HepG2 (cell line): ENCODE measurements around the gene ANXA9. TPM values are rescaled to one million over a fixed set of nuclear protein-coding genes. Genes with fewer than 3 reads are reported as not detected.

Source experiments
- GLI4 ChIP-seq: sonication (generic); formaldehyde crosslinking; IDR thresholded peaks from 2 replicates; pipeline ENCODE4 v1.5.1; 2020; ENCODE audit warnings: missing genetic modification reagents, mild to moderate bottlenecking, moderate library complexity, borderline replicate concordance
- NFIC ChIP-seq: IDR thresholded peaks from 2 replicates; pipeline ENCODE4 v1.6.1; 2012; ENCODE audit warnings: mild to moderate bottlenecking, low read length, inconsistent platforms
- THAP11 ChIP-seq: IDR thresholded peaks from 2 replicates; pipeline ENCODE4 v1.6.1; 2016; ENCODE audit warnings: missing biosample characterization, missing genetic modification reagents
- polyA plus RNA-seq, 8 experiments: library from polyadenylated mRNA; depleted of rRNA in 3 of 8; stranded (reverse) in 7 of 8; unstranded in 1 of 8; fragments of >200 nt; fragmentation: Illumina TruSeq in 4 of 8; extraction: Trizol in 4 of 8; gene quantifications; 2 replicates each; pipeline versions ENCODE4 v1.2.1 to v1.2.3, GENCODE V29; 2011 to 2016; ENCODE audit warnings: low read depth in 4 of 8, missing spikeins in 1 of 8, mixed read lengths in 1 of 8; ENCODE audit not compliant: insufficient read depth in 1 of 8
- total RNA-seq, 5 experiments: library from RNA; depleted of rRNA; stranded (reverse); fragments of >200 nt; fragmentation: Illumina TruSeq; extraction: Trizol; gene quantifications; 2 replicates each; pipeline ENCODE4 v1.2.3, GENCODE V29; 2016; ENCODE audit warnings: low read depth in 1 of 5
- TF ChIP-seq, protein P1 (sequence below): sonication (generic); formaldehyde crosslinking; IDR thresholded peaks from 2 replicates; pipeline ENCODE4 v1.4.0; 2020; ENCODE audit warnings: missing genetic modification reagents
- TF ChIP-seq, protein P2 (sequence below): sonication (generic); formaldehyde crosslinking; IDR thresholded peaks from 2 replicates; pipeline ENCODE4 v1.5.0; 2020; ENCODE audit warnings: mild to moderate bottlenecking, missing genetic modification reagents, borderline replicate concordance
- TF ChIP-seq, protein P3 (sequence below): sonication (generic); formaldehyde crosslinking; IDR thresholded peaks from 2 replicates; pipeline ENCODE4 v1.4.0; 2020; ENCODE audit warnings: missing genetic modification reagents
- TF ChIP-seq, protein P4 (sequence below): sonication (generic); formaldehyde crosslinking; IDR thresholded peaks from 2 replicates; pipeline ENCODE4 v1.8.1; 2022; ENCODE audit warnings: low read depth, mild to moderate bottlenecking, missing genetic modification reagents
- TF ChIP-seq, protein P5 (sequence below): sonication (generic); formaldehyde crosslinking; IDR thresholded peaks from 2 replicates; pipeline ENCODE4; 2020; ENCODE audit warnings: missing genetic modification reagents, mild to moderate bottlenecking, borderline replicate concordance
- TF ChIP-seq, protein P6 (sequence below): sonication (generic); formaldehyde crosslinking; IDR thresholded peaks from 2 replicates; pipeline ENCODE4 v1.5.0; 2020; ENCODE audit warnings: missing genetic modification reagents

The ANXA9 gene
- total and polyA plus RNA-seq, 2 of the 13 experiments (the other 11 are each of a cell fraction or from before 2014, with no cell fraction given) = 13.3 to 23.9 TPM

DNA sequence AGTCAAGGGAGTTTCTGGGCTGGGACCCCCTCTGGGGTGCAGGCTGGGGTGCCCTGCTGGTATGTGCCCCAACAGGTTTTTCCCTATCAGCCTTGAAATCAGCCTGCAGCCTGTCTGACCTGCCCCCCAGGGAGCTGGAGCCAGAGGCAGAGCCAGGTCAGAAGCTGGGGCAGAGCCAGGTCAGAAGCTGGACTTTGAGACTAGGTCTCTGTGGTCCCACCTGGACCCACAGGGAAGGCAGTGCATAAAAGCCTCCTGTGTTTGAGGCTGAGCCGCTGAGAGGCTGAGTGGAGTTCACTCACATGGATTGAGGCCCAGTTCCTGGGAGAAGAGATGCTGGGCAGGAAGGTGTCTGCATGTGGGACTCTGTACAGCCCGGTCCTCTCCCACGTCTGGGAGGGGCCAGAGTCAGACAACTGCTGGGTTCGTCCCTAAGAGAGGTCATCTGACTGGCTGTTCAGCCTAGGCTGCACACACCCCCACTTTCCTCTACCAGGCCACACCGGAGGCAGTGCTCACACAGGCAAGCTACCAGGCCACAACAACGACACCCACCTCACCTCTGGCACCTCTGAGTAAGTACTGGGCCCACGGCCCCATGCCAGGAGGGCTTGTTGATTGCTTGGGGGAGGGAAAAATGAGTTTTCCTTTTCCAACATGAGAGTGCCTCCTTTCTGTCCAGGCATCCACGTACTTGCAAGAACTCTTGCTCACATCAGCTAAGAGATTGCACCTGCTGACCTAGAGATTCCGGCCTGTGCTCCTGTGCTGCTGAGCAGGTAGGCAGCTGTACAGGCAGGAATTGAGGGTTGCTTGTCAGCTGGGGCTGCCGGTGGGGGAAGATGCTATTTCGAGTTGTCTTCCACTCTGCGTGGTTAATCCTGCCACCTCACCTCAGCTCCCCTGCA, at the start of gene ANXA9 (continued):
- TF ChIP-seq, protein P1, sequence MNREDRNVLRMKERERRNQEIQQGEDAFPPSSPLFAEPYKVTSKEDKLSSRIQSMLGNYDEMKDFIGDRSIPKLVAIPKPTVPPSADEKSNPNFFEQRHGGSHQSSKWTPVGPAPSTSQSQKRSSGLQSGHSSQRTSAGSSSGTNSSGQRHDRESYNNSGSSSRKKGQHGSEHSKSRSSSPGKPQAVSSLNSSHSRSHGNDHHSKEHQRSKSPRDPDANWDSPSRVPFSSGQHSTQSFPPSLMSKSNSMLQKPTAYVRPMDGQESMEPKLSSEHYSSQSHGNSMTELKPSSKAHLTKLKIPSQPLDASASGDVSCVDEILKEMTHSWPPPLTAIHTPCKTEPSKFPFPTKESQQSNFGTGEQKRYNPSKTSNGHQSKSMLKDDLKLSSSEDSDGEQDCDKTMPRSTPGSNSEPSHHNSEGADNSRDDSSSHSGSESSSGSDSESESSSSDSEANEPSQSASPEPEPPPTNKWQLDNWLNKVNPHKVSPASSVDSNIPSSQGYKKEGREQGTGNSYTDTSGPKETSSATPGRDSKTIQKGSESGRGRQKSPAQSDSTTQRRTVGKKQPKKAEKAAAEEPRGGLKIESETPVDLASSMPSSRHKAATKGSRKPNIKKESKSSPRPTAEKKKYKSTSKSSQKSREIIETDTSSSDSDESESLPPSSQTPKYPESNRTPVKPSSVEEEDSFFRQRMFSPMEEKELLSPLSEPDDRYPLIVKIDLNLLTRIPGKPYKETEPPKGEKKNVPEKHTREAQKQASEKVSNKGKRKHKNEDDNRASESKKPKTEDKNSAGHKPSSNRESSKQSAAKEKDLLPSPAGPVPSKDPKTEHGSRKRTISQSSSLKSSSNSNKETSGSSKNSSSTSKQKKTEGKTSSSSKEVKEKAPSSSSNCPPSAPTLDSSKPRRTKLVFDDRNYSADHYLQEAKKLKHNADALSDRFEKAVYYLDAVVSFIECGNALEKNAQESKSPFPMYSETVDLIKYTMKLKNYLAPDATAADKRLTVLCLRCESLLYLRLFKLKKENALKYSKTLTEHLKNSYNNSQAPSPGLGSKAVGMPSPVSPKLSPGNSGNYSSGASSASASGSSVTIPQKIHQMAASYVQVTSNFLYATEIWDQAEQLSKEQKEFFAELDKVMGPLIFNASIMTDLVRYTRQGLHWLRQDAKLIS (CRISPR knock-in tag) = no peak
- TF ChIP-seq NFIC (no peak), GLI4 (CRISPR knock-in tag) (no peak), THAP11 (CRISPR knock-in tag) (peak; percentile 68)
- TF ChIP-seq, protein P2, sequence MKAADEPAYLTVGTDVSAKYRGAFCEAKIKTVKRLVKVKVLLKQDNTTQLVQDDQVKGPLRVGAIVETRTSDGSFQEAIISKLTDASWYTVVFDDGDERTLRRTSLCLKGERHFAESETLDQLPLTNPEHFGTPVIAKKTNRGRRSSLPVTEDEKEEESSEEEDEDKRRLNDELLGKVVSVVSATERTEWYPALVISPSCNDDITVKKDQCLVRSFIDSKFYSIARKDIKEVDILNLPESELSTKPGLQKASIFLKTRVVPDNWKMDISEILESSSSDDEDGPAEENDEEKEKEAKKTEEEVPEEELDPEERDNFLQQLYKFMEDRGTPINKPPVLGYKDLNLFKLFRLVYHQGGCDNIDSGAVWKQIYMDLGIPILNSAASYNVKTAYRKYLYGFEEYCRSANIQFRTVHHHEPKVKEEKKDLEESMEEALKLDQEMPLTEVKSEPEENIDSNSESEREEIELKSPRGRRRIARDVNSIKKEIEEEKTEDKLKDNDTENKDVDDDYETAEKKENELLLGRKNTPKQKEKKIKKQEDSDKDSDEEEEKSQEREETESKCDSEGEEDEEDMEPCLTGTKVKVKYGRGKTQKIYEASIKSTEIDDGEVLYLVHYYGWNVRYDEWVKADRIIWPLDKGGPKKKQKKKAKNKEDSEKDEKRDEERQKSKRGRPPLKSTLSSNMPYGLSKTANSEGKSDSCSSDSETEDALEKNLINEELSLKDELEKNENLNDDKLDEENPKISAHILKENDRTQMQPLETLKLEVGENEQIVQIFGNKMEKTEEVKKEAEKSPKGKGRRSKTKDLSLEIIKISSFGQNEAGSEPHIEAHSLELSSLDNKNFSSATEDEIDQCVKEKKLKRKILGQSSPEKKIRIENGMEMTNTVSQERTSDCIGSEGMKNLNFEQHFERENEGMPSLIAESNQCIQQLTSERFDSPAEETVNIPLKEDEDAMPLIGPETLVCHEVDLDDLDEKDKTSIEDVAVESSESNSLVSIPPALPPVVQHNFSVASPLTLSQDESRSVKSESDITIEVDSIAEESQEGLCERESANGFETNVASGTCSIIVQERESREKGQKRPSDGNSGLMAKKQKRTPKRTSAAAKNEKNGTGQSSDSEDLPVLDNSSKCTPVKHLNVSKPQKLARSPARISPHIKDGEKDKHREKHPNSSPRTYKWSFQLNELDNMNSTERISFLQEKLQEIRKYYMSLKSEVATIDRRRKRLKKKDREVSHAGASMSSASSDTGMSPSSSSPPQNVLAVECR (CRISPR knock-in tag) = peak; percentile 54; the same call in 1 of the 2 replicates
- TF ChIP-seq, protein P3, sequence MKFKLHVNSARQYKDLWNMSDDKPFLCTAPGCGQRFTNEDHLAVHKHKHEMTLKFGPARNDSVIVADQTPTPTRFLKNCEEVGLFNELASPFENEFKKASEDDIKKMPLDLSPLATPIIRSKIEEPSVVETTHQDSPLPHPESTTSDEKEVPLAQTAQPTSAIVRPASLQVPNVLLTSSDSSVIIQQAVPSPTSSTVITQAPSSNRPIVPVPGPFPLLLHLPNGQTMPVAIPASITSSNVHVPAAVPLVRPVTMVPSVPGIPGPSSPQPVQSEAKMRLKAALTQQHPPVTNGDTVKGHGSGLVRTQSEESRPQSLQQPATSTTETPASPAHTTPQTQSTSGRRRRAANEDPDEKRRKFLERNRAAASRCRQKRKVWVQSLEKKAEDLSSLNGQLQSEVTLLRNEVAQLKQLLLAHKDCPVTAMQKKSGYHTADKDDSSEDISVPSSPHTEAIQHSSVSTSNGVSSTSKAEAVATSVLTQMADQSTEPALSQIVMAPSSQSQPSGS = no peak; the same call in 1 of the 2 replicates
- TF ChIP-seq, protein P4, sequence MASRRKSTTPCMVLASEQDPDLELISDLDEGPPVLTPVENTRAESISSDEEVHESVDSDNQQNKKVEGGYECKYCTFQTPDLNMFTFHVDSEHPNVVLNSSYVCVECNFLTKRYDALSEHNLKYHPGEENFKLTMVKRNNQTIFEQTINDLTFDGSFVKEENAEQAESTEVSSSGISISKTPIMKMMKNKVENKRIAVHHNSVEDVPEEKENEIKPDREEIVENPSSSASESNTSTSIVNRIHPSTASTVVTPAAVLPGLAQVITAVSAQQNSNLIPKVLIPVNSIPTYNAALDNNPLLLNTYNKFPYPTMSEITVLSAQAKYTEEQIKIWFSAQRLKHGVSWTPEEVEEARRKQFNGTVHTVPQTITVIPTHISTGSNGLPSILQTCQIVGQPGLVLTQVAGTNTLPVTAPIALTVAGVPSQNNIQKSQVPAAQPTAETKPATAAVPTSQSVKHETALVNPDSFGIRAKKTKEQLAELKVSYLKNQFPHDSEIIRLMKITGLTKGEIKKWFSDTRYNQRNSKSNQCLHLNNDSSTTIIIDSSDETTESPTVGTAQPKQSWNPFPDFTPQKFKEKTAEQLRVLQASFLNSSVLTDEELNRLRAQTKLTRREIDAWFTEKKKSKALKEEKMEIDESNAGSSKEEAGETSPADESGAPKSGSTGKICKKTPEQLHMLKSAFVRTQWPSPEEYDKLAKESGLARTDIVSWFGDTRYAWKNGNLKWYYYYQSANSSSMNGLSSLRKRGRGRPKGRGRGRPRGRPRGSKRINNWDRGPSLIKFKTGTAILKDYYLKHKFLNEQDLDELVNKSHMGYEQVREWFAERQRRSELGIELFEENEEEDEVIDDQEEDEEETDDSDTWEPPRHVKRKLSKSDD = no peak
- TF ChIP-seq, protein P5, sequence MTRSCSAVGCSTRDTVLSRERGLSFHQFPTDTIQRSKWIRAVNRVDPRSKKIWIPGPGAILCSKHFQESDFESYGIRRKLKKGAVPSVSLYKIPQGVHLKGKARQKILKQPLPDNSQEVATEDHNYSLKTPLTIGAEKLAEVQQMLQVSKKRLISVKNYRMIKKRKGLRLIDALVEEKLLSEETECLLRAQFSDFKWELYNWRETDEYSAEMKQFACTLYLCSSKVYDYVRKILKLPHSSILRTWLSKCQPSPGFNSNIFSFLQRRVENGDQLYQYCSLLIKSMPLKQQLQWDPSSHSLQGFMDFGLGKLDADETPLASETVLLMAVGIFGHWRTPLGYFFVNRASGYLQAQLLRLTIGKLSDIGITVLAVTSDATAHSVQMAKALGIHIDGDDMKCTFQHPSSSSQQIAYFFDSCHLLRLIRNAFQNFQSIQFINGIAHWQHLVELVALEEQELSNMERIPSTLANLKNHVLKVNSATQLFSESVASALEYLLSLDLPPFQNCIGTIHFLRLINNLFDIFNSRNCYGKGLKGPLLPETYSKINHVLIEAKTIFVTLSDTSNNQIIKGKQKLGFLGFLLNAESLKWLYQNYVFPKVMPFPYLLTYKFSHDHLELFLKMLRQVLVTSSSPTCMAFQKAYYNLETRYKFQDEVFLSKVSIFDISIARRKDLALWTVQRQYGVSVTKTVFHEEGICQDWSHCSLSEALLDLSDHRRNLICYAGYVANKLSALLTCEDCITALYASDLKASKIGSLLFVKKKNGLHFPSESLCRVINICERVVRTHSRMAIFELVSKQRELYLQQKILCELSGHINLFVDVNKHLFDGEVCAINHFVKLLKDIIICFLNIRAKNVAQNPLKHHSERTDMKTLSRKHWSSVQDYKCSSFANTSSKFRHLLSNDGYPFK (CRISPR knock-in tag) = no peak; the same call in 1 of the 2 replicates
- TF ChIP-seq, protein P6, sequence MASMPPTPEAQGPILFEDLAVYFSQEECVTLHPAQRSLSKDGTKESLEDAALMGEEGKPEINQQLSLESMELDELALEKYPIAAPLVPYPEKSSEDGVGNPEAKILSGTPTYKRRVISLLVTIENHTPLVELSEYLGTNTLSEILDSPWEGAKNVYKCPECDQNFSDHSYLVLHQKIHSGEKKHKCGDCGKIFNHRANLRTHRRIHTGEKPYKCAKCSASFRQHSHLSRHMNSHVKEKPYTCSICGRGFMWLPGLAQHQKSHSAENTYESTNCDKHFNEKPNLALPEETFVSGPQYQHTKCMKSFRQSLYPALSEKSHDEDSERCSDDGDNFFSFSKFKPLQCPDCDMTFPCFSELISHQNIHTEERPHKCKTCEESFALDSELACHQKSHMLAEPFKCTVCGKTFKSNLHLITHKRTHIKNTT (CRISPR knock-in tag) = no peak
